Measurements from ENCODE around the gene TBL2. TPM values are rescaled to one million over a fixed set of nuclear protein-coding genes. Genes with fewer than 3 reads are reported as not detected.

Gene TBL2
- polyA plus RNA-seq, 1 donor = 37.6 TPM

DNA sequence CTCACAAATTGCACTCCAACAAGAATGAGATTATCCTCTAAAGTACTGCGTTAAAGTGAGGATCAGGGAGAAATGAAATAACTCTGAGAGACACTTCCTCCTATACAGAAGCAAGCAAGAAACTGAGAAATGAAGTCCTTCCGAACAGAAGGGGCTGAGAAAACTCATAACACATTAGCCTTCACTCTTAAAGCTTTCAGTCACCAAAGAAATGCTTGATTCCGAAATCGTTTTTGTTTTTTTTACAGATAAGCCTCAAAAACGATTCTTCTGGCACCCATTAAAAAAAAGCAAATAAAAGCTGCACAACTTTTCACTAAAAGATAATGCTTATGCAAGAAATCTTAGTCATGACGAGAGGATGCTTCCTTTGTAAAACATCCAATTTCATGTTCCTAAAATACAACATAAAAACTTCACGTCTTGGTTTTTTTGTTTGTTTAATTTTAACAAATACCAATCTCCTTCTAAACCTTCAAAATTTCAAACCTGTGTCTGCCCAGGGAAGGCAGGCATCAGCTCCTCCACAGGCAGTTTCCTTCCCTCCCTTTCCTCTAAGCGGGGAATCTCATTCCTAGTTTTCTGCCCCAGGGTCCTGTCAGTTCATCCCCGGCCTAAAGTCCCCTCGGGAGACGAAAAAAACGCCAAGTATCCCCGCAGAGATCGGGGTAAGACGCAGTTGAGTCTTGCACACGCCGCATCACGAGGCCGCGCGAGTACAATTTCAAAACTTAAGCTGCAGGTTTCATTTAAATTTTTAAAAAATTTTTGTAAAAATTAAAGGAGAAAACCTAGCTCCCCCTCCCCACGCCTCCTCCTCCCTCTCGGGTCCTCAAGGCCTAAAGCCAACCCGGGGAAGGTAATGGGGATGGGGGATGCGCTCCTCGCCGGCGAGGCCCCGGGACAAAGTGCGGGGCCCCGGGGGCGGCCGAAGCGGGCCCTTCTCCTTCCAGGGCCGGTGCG is 57.4 kb downstream of the TBL2 start:
- Histone ChIP-seq H3K27ac (ENCODE audit: low read length) (peak overlapping the region; percentile 63), H3K4me1 (ENCODE audit: control insufficient read depth, insufficient read depth, low read length) (peaks cover 3% of the 10 kb centered on the region), H3K36me3 (ENCODE audit: control insufficient read depth, insufficient read depth, low read length) (peaks cover 20% of the 10 kb centered on the region), H3K9me3 (ENCODE audit: control insufficient read depth, low read depth, low read length) (no peaks in the 10 kb centered on the region), H3K27me3 (ENCODE audit: control insufficient read depth, insufficient read depth, low read length) (no peaks in the 10 kb centered on the region), H3K4me3 (ENCODE audit: low read length) (peak overlapping the region; percentile 49)
- DNase-seq = peak in 1 of 2 donors; percentile 39
- 0% methylated on average over 3 of the region's 36 CpGs for WGBS (ENCODE audit: insufficient coverage, low lambda C conversion rate)

DNA sequence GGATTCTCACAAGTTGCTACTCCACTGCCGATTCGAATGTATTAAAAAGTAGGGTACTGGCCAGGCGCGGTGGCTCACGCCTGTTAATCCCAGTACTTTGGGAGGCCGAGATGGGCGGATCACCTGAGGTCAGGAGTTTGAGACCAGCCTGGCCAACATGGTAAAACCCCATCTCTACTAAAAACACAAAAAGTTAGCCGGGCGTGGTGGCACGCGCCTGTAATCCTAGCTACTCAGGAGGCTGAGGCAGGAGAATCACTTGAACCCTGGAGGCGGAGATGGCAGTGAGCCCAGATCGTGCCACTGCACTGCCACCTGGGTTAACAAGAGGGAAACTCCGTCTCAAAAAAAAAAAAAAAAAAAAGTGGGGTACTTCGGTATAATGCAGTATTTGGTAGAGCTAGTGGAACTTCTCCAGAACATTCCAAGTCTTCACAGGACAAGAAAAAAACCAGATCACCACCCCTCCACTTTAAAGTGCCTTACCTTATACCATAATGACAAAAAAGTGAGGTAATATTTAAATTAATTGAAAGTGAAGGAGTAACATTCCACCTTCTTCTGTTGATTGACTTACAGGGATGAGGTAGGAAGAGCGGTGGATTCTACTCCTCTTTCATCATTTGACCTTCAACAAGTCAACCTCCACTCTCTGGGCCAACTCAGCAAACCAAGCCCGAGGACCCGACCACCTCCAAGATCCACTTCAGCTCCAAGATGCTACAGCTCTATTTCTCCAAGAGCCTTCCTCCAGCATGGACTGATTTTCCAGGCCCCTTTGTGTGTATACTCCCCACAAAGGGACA is 58.3 kb downstream of the TBL2 start:
- Histone ChIP-seq H3K27me3 (ENCODE audit: control insufficient read depth, insufficient read depth, low read length) (no peaks in the 10 kb centered on the region), H3K27ac (ENCODE audit: low read length) (no peak overlapping the region), H3K4me1 (ENCODE audit: control insufficient read depth, insufficient read depth, low read length) (peaks cover 3% of the 10 kb centered on the region), H3K36me3 (ENCODE audit: control insufficient read depth, insufficient read depth, low read length) (peaks cover 28% of the 10 kb centered on the region), H3K9me3 (ENCODE audit: control insufficient read depth, low read depth, low read length) (no peaks in the 10 kb centered on the region), H3K4me3 (ENCODE audit: low read length) (peak overlapping the region; percentile 49)
- no CpG with 5 or more reads among the region's 18 CpGs for WGBS (ENCODE audit: insufficient coverage, low lambda C conversion rate)
- DNase-seq = peak in 1 of 2 donors; percentile 16

DNA sequence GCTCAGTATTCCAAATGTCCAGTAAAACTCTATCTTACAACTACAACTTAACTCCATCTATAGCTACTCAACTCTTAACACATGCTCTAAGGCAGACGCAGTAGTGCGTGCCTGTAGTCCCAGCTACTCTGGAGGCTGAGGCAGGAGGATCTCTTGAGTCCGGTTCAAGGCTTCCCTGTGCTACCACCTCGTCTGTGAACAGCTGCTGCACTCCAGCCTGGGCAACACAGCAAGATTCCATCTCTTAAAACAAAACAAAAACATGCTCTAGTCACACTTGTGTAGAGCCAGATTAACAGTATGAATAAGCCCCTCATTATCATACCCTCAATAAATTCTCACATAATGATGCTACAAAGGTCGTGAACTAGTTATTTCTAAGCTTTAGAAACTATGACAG is 59.9 kb downstream of the TBL2 start:
- WGBS (ENCODE audit: insufficient coverage, low lambda C conversion rate) = no CpG with 5 or more reads among the region's 5 CpGs
- H3K27me3 ChIP-seq (ENCODE audit: control insufficient read depth, insufficient read depth, low read length) = no peaks in the 10 kb centered on the region
- H3K4me1 ChIP-seq (ENCODE audit: control insufficient read depth, insufficient read depth, low read length) = peaks cover 3% of the 10 kb centered on the region
- no peak overlapping the region for H3K27ac ChIP-seq (ENCODE audit: low read length)
- H3K36me3 ChIP-seq (ENCODE audit: control insufficient read depth, insufficient read depth, low read length) = peaks cover 39% of the 10 kb centered on the region
- H3K4me3 ChIP-seq (ENCODE audit: low read length) = no peak overlapping the region
- no peak for DNase-seq
- H3K9me3 ChIP-seq (ENCODE audit: control insufficient read depth, low read depth, low read length) = no peaks in the 10 kb centered on the region

Other genes starting within 250 kb of the TBL2 start
- gene FZD9, start 144.8 kb downstream of the TBL2 start, polyA plus RNA-seq = 0.46 TPM
- gene BAZ1B, start 56.3 kb downstream of the TBL2 start, polyA plus RNA-seq = 37.3 TPM
- gene BCL7B, start 20.9 kb downstream of the TBL2 start, polyA plus RNA-seq = 40.7 TPM
- 195 TPM for gene MLXIPL, start 45.9 kb upstream of the TBL2 start, polyA plus RNA-seq
- gene VPS37D, start 89.3 kb upstream of the TBL2 start, polyA plus RNA-seq = 4.5 TPM
- 7.9 TPM for gene DNAJC30, start 104.9 kb upstream of the TBL2 start, polyA plus RNA-seq
- 76.7 TPM for gene BUD23, start 105.0 kb upstream of the TBL2 start, polyA plus RNA-seq
- gene STX1A, start 141.1 kb upstream of the TBL2 start, polyA plus RNA-seq = 36.1 TPM
- 46.1 TPM for gene ABHD11, start 160.2 kb upstream of the TBL2 start, polyA plus RNA-seq
- 167 TPM for gene CLDN3, start 191.7 kb upstream of the TBL2 start, polyA plus RNA-seq